ENCODE measurements around the gene MPZL1. TPM values are rescaled to one million over a fixed set of nuclear protein-coding genes. Genes with fewer than 3 reads are reported as not detected.

MPZL1 gene
- total and polyA plus RNA-seq, 4 donors = 11.3 to 26.1 (median 16.8) TPM

GRCh38 chr1:167690053-167690452, 31.7 kb upstream of the MPZL1 start:
- H3K36me3 ChIP-seq (ENCODE audit: control insufficient read depth in 4 of 4, insufficient read depth in 3 of 4, low read depth in 1 of 4, low read length in 3 of 4) = peaks cover 0 to 8% (median 0%) of the 10 kb centered on the region in 4 donors
- no peak for TF ChIP-seq GABPA (IDR thresholded peaks at IDR 0.05 in 1 of 2, conservative IDR thresholded peaks at IDR 0.05 in 1 of 2)
- TF ChIP-seq REST (IDR thresholded peaks at IDR 0.05) = no peak
- no peak for TF ChIP-seq FOXA1 (IDR thresholded peaks at IDR 0.05)
- no peak for TF ChIP-seq HNF4G (IDR thresholded peaks at IDR 0.05)
- WGBS = 90% methylated on average over 4 of the region's 4 CpGs
- H3K27ac ChIP-seq (ENCODE audit: low read depth in 1 of 2, low read length in 2 of 2) = no peak overlapping the region
- H3K27me3 ChIP-seq (ENCODE audit: control insufficient read depth in 4 of 4, insufficient read depth in 4 of 4, low read length in 3 of 4) = no peaks in the 10 kb centered on the region
- DNase-seq (ENCODE audit: low spot score) = no peak
- H3K9ac ChIP-seq (ENCODE audit: low read depth in 1 of 2, low read length in 2 of 2) = no peak overlapping the region
- no peaks in the 10 kb centered on the region for H3K4me1 ChIP-seq (ENCODE audit: control insufficient read depth in 4 of 4, insufficient read depth in 4 of 4, low read length in 3 of 4)
- H3K4me3 ChIP-seq (ENCODE audit: low read depth in 1 of 3, low read length in 3 of 3) = no peak overlapping the region
- no peaks in the 10 kb centered on the region for H3K9me3 ChIP-seq (ENCODE audit: control insufficient read depth in 4 of 4, low read length in 3 of 4)

- no peak for DNase-seq (ENCODE audit: low spot score)
- TF ChIP-seq, protein P1, sequence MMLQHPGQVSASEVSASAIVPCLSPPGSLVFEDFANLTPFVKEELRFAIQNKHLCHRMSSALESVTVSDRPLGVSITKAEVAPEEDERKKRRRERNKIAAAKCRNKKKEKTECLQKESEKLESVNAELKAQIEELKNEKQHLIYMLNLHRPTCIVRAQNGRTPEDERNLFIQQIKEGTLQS (IDR thresholded peaks at IDR 0.05) = no peak
- no peak for TF ChIP-seq MAX (IDR thresholded peaks at IDR 0.05)
- TF ChIP-seq CTCF (IDR thresholded peaks at IDR 0.05; ENCODE audit: low read depth, low read length, missing input control) = no peak
- no peak for TF ChIP-seq RAD21 (IDR thresholded peaks at IDR 0.05)
These were observed 28.2 kb upstream of the MPZL1 start for GRCh38 chr1:167693425-167694045.

GRCh38 chr1:167694691-167695090, 27.1 kb upstream of the MPZL1 start:
- Histone ChIP-seq H3K9ac (ENCODE audit: low read depth in 1 of 2, low read length in 2 of 2) (no peak overlapping the region), H3K4me1 (ENCODE audit: control insufficient read depth in 4 of 4, insufficient read depth in 4 of 4, low read length in 3 of 4) (no peaks in the 10 kb centered on the region), H3K27me3 (ENCODE audit: control insufficient read depth in 4 of 4, insufficient read depth in 4 of 4, low read length in 3 of 4) (no peaks in the 10 kb centered on the region), H3K27ac (ENCODE audit: low read depth in 1 of 2, low read length in 2 of 2) (no peak overlapping the region), H3K9me3 (ENCODE audit: control insufficient read depth in 4 of 4, low read length in 3 of 4) (no peaks in the 10 kb centered on the region), H3K36me3 (ENCODE audit: control insufficient read depth in 4 of 4, insufficient read depth in 3 of 4, low read depth in 1 of 4, low read length in 3 of 4) (peaks cover 0 to 8% (median 0%) of the 10 kb centered on the region in 4 donors), H3K4me3 (ENCODE audit: low read depth in 1 of 3, low read length in 3 of 3) (no peak overlapping the region)
- 83% methylated on average over 2 of the region's 2 CpGs for WGBS
- DNase-seq (ENCODE audit: low spot score) = no peak
- TF ChIP-seq CTCF (IDR thresholded peaks at IDR 0.05; ENCODE audit: low read depth, low read length, missing input control) (no peak), REST (IDR thresholded peaks at IDR 0.05) (no peak), FOXA1 (IDR thresholded peaks at IDR 0.05) (no peak), GABPA (IDR thresholded peaks at IDR 0.05 in 1 of 2, conservative IDR thresholded peaks at IDR 0.05 in 1 of 2) (no peak), HNF4A (conservative IDR thresholded peaks at IDR 0.05) (no peak), HNF4G (IDR thresholded peaks at IDR 0.05) (no peak)
- TF ChIP-seq, protein P1 (IDR thresholded peaks at IDR 0.05) = no peak

More at GRCh38 chr1:167693425-167694045, 28.2 kb upstream of the MPZL1 start:
- Histone ChIP-seq H3K4me3 (ENCODE audit: low read depth in 1 of 3, low read length in 3 of 3) (no peak overlapping the region), H3K4me1 (ENCODE audit: control insufficient read depth in 4 of 4, insufficient read depth in 4 of 4, low read length in 3 of 4) (no peaks in the 10 kb centered on the region), H3K36me3 (ENCODE audit: control insufficient read depth in 4 of 4, insufficient read depth in 3 of 4, low read depth in 1 of 4, low read length in 3 of 4) (peaks cover 0 to 8% (median 0%) of the 10 kb centered on the region in 4 donors), H3K9ac (ENCODE audit: low read depth in 1 of 2, low read length in 2 of 2) (no peak overlapping the region), H3K27me3 (ENCODE audit: control insufficient read depth in 4 of 4, insufficient read depth in 4 of 4, low read length in 3 of 4) (no peaks in the 10 kb centered on the region), H3K9me3 (ENCODE audit: control insufficient read depth in 4 of 4, low read length in 3 of 4) (no peaks in the 10 kb centered on the region), H3K27ac (ENCODE audit: low read depth in 1 of 2, low read length in 2 of 2) (no peak overlapping the region)
- WGBS = 92% methylated on average over 7 of the region's 7 CpGs

Measured in liver (tissue), 9 donors.